ENCODE results near the gene DPH3. TPM values are rescaled to one million over a fixed set of nuclear protein-coding genes. Genes with fewer than 3 reads are reported as not detected.

Gene DPH3
- polyA plus RNA-seq, 1 donor (not counting 4 experiments of a cell fraction or from before 2014, with no cell fraction given), result 36.7 TPM

GRCh38 chr3:16272588-16272987, 7.8 kb upstream of the DPH3 start:
- H3K27me3 ChIP-seq (ENCODE audit: control insufficient read depth, extremely low read depth, insufficient read depth, low read length), result no peaks in the 10 kb centered on the region
- no peak overlapping the region for H2AFZ ChIP-seq (ENCODE audit: control insufficient read depth, low read length)
- H3K9ac ChIP-seq (ENCODE audit: control insufficient read depth, extremely low read depth, insufficient read depth, low read length), result no peak overlapping the region
- TF ChIP-seq CTCF (optimal IDR thresholded peaks at IDR 0.05 in 1 of 3, IDR thresholded peaks at IDR 0.05 in 1 of 3, conservative IDR thresholded peaks at IDR 0.05 in 1 of 3; ENCODE audit: extremely low read depth in 1 of 3, insufficient read depth in 2 of 3, low read length in 3 of 3), result no peak
- TF ChIP-seq EZH2 (IDR thresholded peaks at IDR 0.05; ENCODE audit: low read length), result no peak
- H3K4me2 ChIP-seq (ENCODE audit: control insufficient read depth, extremely low read depth, insufficient read depth, low read depth, low read length), result no peak overlapping the region
- no peak overlapping the region for H3K4me3 ChIP-seq (ENCODE audit: control insufficient read depth in 2 of 3, extremely low read depth in 1 of 3, insufficient read depth in 2 of 3, low read depth in 1 of 3, low read length in 3 of 3)
- dilution Hi-C loops (cut with MboI; ENCODE audit: extremely low pct_ligation_motif_present, low sequenced_read_pairs), result no loop called here
- peaks cover 7% of the 10 kb centered on the region in 2 experiments for H3K36me3 ChIP-seq (ENCODE audit: control insufficient read depth in 2 of 2, extremely low read depth in 1 of 2, insufficient read depth in 2 of 2, low read length in 2 of 2)
- no peaks in the 10 kb centered on the region for H3K9me3 ChIP-seq (ENCODE audit: control insufficient read depth, low read depth, low read length)
- H4K20me1 ChIP-seq (ENCODE audit: control insufficient read depth, extremely low read depth, insufficient read depth, low read length), result no peaks in the 10 kb centered on the region
- H3K9me1 ChIP-seq (ENCODE audit: control insufficient read depth, extremely low read depth, insufficient read depth, low read length), result no peaks in the 10 kb centered on the region
- peaks cover 2% of the 10 kb centered on the region for H3K4me1 ChIP-seq (ENCODE audit: control insufficient read depth, extremely low read depth, insufficient read depth, low read length)
- H3K27ac ChIP-seq (ENCODE audit: control insufficient read depth, insufficient read depth, low read length), result no peak overlapping the region
- peaks cover 7% of the 10 kb centered on the region for H3K79me2 ChIP-seq (ENCODE audit: control insufficient read depth, insufficient read depth, low read length)
- no peak for DNase-seq (ENCODE audit: low read depth, low spot score)
- no peak for FAIRE-seq

DNA sequence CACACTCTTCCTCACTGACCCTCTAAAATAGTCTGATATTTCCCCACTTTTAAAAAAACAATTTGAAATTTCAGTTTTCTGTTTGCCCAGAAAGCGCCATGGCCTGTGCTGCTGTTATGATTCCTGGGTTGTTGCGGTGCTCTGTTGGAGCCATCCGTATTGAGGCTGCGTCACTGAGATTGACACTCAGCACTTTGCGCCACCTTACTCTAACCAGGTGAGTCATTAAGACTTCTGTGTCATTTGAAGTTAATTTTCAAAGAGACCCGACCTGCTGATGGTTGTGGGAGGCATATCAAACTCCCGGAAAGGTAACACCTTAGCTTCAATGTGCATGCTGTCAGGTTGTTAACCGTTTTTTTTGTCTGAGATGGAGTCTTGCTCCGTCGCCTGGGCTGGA, 6.1 kb upstream of the DPH3 start:
- Histone ChIP-seq H2AFZ (ENCODE audit: control insufficient read depth, low read length) (no peak overlapping the region), H3K4me2 (ENCODE audit: control insufficient read depth, extremely low read depth, insufficient read depth, low read depth, low read length) (no peak overlapping the region), H3K9me1 (ENCODE audit: control insufficient read depth, extremely low read depth, insufficient read depth, low read length) (no peaks in the 10 kb centered on the region), H3K79me2 (ENCODE audit: control insufficient read depth, insufficient read depth, low read length) (peaks cover 20% of the 10 kb centered on the region), H4K20me1 (ENCODE audit: control insufficient read depth, extremely low read depth, insufficient read depth, low read length) (no peaks in the 10 kb centered on the region), H3K4me3 (ENCODE audit: control insufficient read depth in 2 of 3, extremely low read depth in 1 of 3, insufficient read depth in 2 of 3, low read depth in 1 of 3, low read length in 3 of 3) (no peak overlapping the region), H3K27ac (ENCODE audit: control insufficient read depth, insufficient read depth, low read length) (no peak overlapping the region), H3K4me1 (ENCODE audit: control insufficient read depth, extremely low read depth, insufficient read depth, low read length) (peaks cover 19% of the 10 kb centered on the region), H3K27me3 (ENCODE audit: control insufficient read depth, extremely low read depth, insufficient read depth, low read length) (no peaks in the 10 kb centered on the region), H3K9me3 (ENCODE audit: control insufficient read depth, low read depth, low read length) (no peaks in the 10 kb centered on the region), H3K9ac (ENCODE audit: control insufficient read depth, extremely low read depth, insufficient read depth, low read length) (no peak overlapping the region), H3K36me3 (ENCODE audit: control insufficient read depth in 2 of 2, extremely low read depth in 1 of 2, insufficient read depth in 2 of 2, low read length in 2 of 2) (peaks cover 2 to 7% of the 10 kb centered on the region in 2 experiments)
- TF ChIP-seq EZH2 (IDR thresholded peaks at IDR 0.05; ENCODE audit: low read length) (no peak), CTCF (optimal IDR thresholded peaks at IDR 0.05 in 1 of 3, IDR thresholded peaks at IDR 0.05 in 1 of 3, conservative IDR thresholded peaks at IDR 0.05 in 1 of 3; ENCODE audit: extremely low read depth in 1 of 3, insufficient read depth in 2 of 3, low read length in 3 of 3) (no peak)
- FAIRE-seq (no peak), DNase-seq (ENCODE audit: low read depth, low spot score) (no peak)
- dilution Hi-C loops (cut with MboI; ENCODE audit: extremely low pct_ligation_motif_present, low sequenced_read_pairs), result no loop called here
